HUES64 (cell line): ENCODE results near the gene DUSP5.

Source experiments
- H3K27ac ChIP-seq: 2 replicates; pipeline ENCODE4 v1.7.0; 2013; ENCODE audit warnings: low read depth, low read length, inconsistent platforms
- H3K27me3 ChIP-seq: 2 replicates; pipeline ENCODE4 v1.6.1; 2013; ENCODE audit warnings: mild to moderate bottlenecking, low read length; ENCODE audit not compliant: insufficient read depth
- H3K36me3 ChIP-seq: 2 replicates; pipeline ENCODE4 v1.6.1; 2013; ENCODE audit warnings: mild to moderate bottlenecking, low read length; ENCODE audit not compliant: insufficient read depth
- H3K4me1 ChIP-seq: 2 replicates; pipeline ENCODE4 v1.6.1; 2013; ENCODE audit warnings: mild to moderate bottlenecking, low read length, moderate library complexity; ENCODE audit not compliant: insufficient read depth
- H3K4me3 ChIP-seq: 2 replicates; pipeline ENCODE4 v1.5.1; 2013; ENCODE audit warnings: mild to moderate bottlenecking, low read length, moderate library complexity
- H3K9ac ChIP-seq: 2 replicates; pipeline ENCODE4 v1.6.1; 2013; ENCODE audit warnings: mild to moderate bottlenecking, low read depth, low read length
- H3K9me3 ChIP-seq: 2 replicates; pipeline ENCODE4 v1.6.1; 2013; ENCODE audit warnings: low read depth, low read length; ENCODE audit not compliant: insufficient read depth
- WGBS: fragments of 150-250, 120-280 bp; methylation state at CpG from one replicate; pipeline ENCODE4 v1.1.7; 2013; ENCODE audit warnings: missing lambda C conversion rate; 5-methylcytosine and 5-hydroxymethylcytosine counted together

DUSP5 gene

DNA sequence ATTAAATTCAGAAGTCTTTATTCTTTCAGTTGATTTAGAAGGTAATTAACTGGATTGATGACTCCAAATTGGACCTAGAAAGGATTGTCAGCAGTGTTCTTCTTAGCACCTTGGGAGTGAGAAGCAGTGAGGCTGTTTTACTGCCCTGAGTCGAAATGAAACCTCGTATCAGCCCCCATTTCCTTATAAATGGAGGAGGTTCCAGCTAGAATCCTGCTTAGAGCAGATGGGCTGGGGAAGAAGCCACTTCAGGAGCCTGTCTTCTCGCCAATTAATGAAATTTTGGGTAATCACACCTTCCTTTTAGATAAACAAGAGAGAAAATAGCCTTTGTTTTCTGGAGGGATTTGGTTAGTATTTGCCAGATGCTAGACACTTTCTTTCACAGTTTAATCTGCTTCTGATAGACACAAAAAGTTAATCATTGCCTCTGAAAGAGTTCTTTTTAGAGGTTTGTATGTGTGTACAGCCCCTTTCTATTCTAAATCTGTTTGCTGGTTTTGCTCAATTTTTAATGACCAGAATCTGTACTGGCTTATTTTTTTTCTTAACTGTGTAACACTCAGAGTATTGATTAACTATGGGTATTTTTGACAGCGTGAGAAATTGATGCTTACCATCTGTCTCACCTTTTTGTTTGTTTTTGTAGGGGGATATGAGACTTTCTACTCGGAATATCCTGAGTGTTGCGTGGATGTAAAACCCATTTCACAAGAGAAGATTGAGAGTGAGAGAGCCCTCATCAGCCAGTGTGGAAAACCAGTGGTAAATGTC lies 4.6 kb downstream of the DUSP5 start:
- WGBS = 77% methylated on average over 6 of the region's 6 CpGs
- peaks cover 30% of the 10 kb centered on the region for H3K4me1 ChIP-seq
- peaks cover 23% of the 10 kb centered on the region for H3K27me3 ChIP-seq
- peaks cover 48% of the 10 kb centered on the region for H3K36me3 ChIP-seq
- H3K27ac ChIP-seq = no peak overlapping the region
- H3K9ac ChIP-seq = no peak overlapping the region; the same call in 1 of the 2 replicates
- no peaks in the 10 kb centered on the region for H3K9me3 ChIP-seq
- no peak overlapping the region for H3K4me3 ChIP-seq

- WGBS = 84% methylated on average over 3 of the region's 3 CpGs
- H3K9me3 ChIP-seq = no peaks in the 10 kb centered on the region
- no peak overlapping the region for H3K27ac ChIP-seq
- H3K4me3 ChIP-seq = no peak overlapping the region
- peaks cover 54% of the 10 kb centered on the region for H3K36me3 ChIP-seq
- peaks cover 21% of the 10 kb centered on the region for H3K27me3 ChIP-seq
- peaks cover 30% of the 10 kb centered on the region for H3K4me1 ChIP-seq
- H3K9ac ChIP-seq = no peak overlapping the region
Observed at GRCh38 chr10:110502851-110503301, 5.2 kb downstream of the DUSP5 start.

DNA sequence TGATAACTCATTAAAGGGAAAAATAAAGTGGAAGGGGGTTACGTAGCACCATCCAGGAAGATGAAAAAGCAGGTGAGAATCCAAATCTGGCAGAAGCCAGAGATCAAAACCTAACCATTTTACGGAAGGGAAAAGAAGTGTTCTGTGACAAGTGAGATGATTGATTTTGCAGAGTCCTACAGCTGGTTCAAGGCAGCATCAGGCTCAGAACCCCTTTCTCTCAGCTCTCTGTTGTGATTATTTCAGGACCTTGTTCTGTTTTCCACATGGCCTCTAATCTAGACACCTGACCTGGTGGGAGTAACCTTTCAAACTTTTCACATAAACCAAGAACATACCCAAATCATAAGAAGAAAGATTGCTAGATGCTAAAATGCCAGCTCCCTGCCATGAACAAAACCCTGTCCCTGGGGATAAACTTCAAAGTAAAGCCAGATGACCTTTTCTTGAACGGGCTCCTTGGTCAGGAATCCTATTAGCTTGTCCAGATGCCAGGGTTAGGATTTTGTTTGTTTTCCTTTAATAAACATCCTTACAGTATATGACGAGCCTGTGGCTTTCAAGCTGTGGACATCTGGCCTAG lies 5.9 kb downstream of the DUSP5 start:
- no peak overlapping the region for H3K27ac ChIP-seq
- no peak overlapping the region for H3K9ac ChIP-seq
- H3K9me3 ChIP-seq = no peaks in the 10 kb centered on the region
- peaks cover 16% of the 10 kb centered on the region for H3K27me3 ChIP-seq
- 96% methylated on average over 4 of the region's 4 CpGs for WGBS
- no peak overlapping the region for H3K4me3 ChIP-seq
- peaks cover 30% of the 10 kb centered on the region for H3K4me1 ChIP-seq
- peaks cover 62% of the 10 kb centered on the region for H3K36me3 ChIP-seq

- no peaks in the 10 kb centered on the region for H3K9me3 ChIP-seq
- no peak overlapping the region for H3K27ac ChIP-seq
- no peak overlapping the region for H3K9ac ChIP-seq
- H3K27me3 ChIP-seq = peaks cover 10% of the 10 kb centered on the region
- H3K4me3 ChIP-seq = no peak overlapping the region
- 92% methylated on average over 4 of the region's 4 CpGs for WGBS
- H3K4me1 ChIP-seq = peaks cover 30% of the 10 kb centered on the region
- peaks cover 68% of the 10 kb centered on the region for H3K36me3 ChIP-seq
Observed at GRCh38 chr10:110504111-110504735, 6.5 kb downstream of the DUSP5 start.

- Histone ChIP-seq H3K4me3 (no peak overlapping the region), H3K27me3 (peaks cover 2% of the 10 kb centered on the region; the same call in 1 of the 2 replicates), H3K4me1 (peaks cover 23% of the 10 kb centered on the region), H3K9ac (no peak overlapping the region), H3K36me3 (peaks cover 78% of the 10 kb centered on the region), H3K9me3 (no peaks in the 10 kb centered on the region), H3K27ac (no peak overlapping the region)
- WGBS = 93% methylated on average over 6 of the region's 6 CpGs
Observed at GRCh38 chr10:110505130-110505770, 7.5 kb downstream of the DUSP5 start.

DNA sequence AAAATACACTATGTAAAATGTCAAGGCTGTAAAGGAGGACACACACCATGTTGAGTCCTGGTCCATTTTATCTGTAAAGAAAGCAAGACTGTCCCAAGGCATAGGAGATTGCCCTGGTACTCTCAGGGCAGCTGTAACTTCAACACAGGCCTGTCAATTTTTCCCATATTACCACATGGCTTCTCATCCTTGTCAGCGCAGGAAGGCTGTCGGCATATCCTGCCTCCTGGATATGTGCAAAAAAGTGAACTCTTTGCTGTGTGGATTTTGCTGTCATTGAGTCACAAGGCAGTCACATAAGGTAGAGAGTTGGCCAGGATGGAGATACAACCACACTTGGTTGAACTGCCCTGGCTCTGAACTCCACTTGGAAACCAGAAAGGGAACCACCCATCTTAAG lies 8.7 kb downstream of the DUSP5 start:
- Histone ChIP-seq H3K27me3 (no peaks in the 10 kb centered on the region), H3K4me1 (peaks cover 12% of the 10 kb centered on the region), H3K9ac (no peak overlapping the region), H3K36me3 (peaks cover 90% of the 10 kb centered on the region), H3K9me3 (no peaks in the 10 kb centered on the region), H3K27ac (no peak overlapping the region), H3K4me3 (no peak overlapping the region)
- WGBS = 98% methylated on average over 2 of the region's 2 CpGs

DNA sequence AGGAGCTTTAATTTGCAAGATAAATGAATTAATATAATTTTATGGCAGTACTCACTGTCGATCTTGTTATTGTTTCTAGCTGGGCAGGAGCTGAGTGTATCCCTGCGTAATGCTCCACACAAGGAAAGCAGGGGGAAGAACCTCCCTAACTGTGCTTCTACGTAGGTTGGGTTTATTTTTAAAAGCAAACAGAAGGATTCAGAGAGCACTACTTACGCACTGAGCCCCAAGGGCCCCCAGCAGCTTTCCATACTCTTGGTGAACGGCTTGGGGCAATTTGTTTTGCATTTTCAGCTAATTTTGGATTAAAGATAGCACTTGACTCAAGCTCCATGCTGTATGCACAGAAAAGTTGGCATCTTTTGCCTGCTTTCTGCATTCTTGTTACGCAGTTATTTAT lies 9.6 kb downstream of the DUSP5 start:
- Histone ChIP-seq H3K27ac (no peak overlapping the region), H3K27me3 (no peaks in the 10 kb centered on the region), H3K4me3 (no peak overlapping the region), H3K4me1 (peaks cover 3% of the 10 kb centered on the region; the same call in 1 of the 2 replicates), H3K9me3 (no peaks in the 10 kb centered on the region), H3K36me3 (peaks cover 98% of the 10 kb centered on the region), H3K9ac (no peak overlapping the region)
- 95% methylated on average over 6 of the region's 6 CpGs for WGBS

GRCh38 chr10:110508159-110508788 lies 10.6 kb downstream of the DUSP5 start:
- no peak overlapping the region; the same call in 1 of the 2 replicates for H3K27ac ChIP-seq
- H3K36me3 ChIP-seq = peaks cover 94% of the 10 kb centered on the region
- H3K9ac ChIP-seq = no peak overlapping the region
- H3K9me3 ChIP-seq = no peaks in the 10 kb centered on the region
- H3K27me3 ChIP-seq = no peaks in the 10 kb centered on the region
- H3K4me1 ChIP-seq = no peaks in the 10 kb centered on the region
- no peak overlapping the region for H3K4me3 ChIP-seq
- 92% methylated on average over 9 of the region's 9 CpGs for WGBS

- Histone ChIP-seq H3K9ac (no peak overlapping the region), H3K27me3 (no peaks in the 10 kb centered on the region), H3K27ac (no peak overlapping the region), H3K4me1 (no peaks in the 10 kb centered on the region), H3K4me3 (no peak overlapping the region), H3K36me3 (peaks cover 89% of the 10 kb centered on the region), H3K9me3 (no peaks in the 10 kb centered on the region)
- 93% methylated on average over 10 of the region's 11 CpGs for WGBS
Observed at GRCh38 chr10:110508806-110509544, 11.3 kb downstream of the DUSP5 start.

DNA sequence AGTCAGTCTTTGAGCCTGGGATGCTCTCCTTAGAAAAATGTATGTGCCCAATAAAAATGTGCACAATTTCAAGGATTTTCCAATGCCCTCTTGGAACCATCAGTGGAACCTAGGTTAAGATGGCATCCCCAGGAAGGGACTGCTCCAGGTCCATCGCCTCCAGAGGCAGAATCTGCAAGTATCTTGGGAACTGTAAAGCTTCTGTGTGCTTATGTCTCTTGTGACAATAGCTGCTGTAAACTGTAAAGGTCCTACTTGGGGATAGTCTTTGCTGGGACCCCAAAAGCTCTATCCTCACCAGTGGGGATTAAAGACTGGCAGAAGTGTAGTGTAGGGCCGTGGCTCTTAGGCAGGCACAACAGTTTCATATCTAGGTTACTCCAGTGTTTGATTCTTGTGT lies 11.9 kb downstream of the DUSP5 start:
- WGBS = 96% methylated on average over 2 of the region's 2 CpGs
- Histone ChIP-seq H3K36me3 (peaks cover 83% of the 10 kb centered on the region), H3K27me3 (no peaks in the 10 kb centered on the region), H3K9ac (no peak overlapping the region), H3K9me3 (no peaks in the 10 kb centered on the region), H3K4me1 (no peaks in the 10 kb centered on the region), H3K27ac (no peak overlapping the region), H3K4me3 (no peak overlapping the region)
